OCI-LY7 (cell line): Measurements from ENCODE around the gene LDLRAD2.

Experiments
- EZH2phosphoT487 ChIP-seq: fragments of 200-600 bp; sonication (generic); IDR thresholded peaks from 2 replicates; pipeline ENCODE4 v1.6.1; 2018; ENCODE audit warnings: low read depth, borderline replicate concordance, mild to moderate bottlenecking, mixed run types, antibody characterized with exemption, low read length, moderate library complexity, mixed read lengths
- TF ChIP-seq, protein P1 (sequence below): fragments of 200-600 bp; sonication (generic); conservative IDR thresholded peaks from 2 replicates; pipeline ENCODE4 v1.5.1; 2014; ENCODE audit warnings: mild to moderate bottlenecking, antibody characterized with exemption, low read length, moderate library complexity, mixed read lengths

DNA sequence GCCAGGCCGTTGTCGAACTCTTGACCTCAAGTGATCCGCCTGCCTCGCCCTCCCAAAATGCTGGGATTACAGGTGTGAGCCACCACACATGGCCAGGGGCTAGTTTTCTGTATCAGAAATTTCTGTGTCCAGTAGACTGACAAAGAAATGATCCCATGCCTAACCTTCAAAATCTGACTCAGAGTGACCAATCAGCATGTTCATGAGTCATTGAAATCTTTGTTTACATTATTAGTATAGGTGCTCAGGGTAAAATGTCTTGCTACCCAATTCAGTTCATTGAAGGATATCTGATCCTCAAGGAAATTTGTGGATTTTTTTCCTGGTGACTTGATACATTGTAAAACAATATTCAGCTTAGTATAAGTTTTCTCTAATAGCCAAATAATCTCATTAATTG lies 11.0 kb upstream of the LDLRAD2 start:
- TF ChIP-seq, protein P1, sequence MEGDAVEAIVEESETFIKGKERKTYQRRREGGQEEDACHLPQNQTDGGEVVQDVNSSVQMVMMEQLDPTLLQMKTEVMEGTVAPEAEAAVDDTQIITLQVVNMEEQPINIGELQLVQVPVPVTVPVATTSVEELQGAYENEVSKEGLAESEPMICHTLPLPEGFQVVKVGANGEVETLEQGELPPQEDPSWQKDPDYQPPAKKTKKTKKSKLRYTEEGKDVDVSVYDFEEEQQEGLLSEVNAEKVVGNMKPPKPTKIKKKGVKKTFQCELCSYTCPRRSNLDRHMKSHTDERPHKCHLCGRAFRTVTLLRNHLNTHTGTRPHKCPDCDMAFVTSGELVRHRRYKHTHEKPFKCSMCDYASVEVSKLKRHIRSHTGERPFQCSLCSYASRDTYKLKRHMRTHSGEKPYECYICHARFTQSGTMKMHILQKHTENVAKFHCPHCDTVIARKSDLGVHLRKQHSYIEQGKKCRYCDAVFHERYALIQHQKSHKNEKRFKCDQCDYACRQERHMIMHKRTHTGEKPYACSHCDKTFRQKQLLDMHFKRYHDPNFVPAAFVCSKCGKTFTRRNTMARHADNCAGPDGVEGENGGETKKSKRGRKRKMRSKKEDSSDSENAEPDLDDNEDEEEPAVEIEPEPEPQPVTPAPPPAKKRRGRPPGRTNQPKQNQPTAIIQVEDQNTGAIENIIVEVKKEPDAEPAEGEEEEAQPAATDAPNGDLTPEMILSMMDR, result no peak
- no peak for TF ChIP-seq EZH2phosphoT487
